CD14-positive monocyte (primary cell): ENCODE data around the gene AGFG2. TPM values are rescaled to one million over a fixed set of nuclear protein-coding genes. Genes with fewer than 3 reads are reported as not detected.

Source experiments
- DNase-seq, 3 donors: peaks; one replicate each; pipeline ENCODE4 v3.0.0-alpha.2; 2011 to 2022
- H2AFZ ChIP-seq: 2 replicates; pipeline ENCODE4 v1.6.0; 2012; ENCODE audit warnings: mild to moderate bottlenecking, low read depth, low read length, inconsistent platforms; ENCODE audit not compliant: insufficient read depth, poor library complexity, severe bottlenecking
- H3K27ac ChIP-seq, 2 donors: 1 replicate in 1 of 2; 2 replicates in 1 of 2; pipeline ENCODE4 v1.5.1; 2012 to 2013; ENCODE audit warnings: low read length in 2 of 2, control low read depth in 1 of 2, inconsistent platforms in 1 of 2, low read depth in 1 of 2, mild to moderate bottlenecking in 1 of 2
- H3K27me3 ChIP-seq, 2 donors: one replicate each; pipeline versions ENCODE4 v1.6.0 to v1.6.1; 2011 to 2013; ENCODE audit warnings: low read length in 2 of 2; ENCODE audit not compliant: control insufficient read depth in 2 of 2, insufficient read depth in 2 of 2
- H3K36me3 ChIP-seq, 2 donors: replicated peaks in 1 of 2; 1 replicate in 1 of 2; 2 replicates in 1 of 2; pipeline versions ENCODE4 v1.5.1 to v1.6.1; 2012 to 2013; ENCODE audit warnings: low read length in 2 of 2, control low read depth in 1 of 2, inconsistent platforms in 1 of 2, mild to moderate bottlenecking in 1 of 2; ENCODE audit not compliant: insufficient read depth in 2 of 2, control insufficient read depth in 1 of 2
- H3K4me1 ChIP-seq, 2 donors: 1 replicate in 1 of 2; 2 replicates in 1 of 2; pipeline versions ENCODE4 v1.5.1 to v1.6.1; 2012 to 2013; ENCODE audit warnings: low read length in 2 of 2, control low read depth in 1 of 2, inconsistent platforms in 1 of 2, mild to moderate bottlenecking in 1 of 2, moderate library complexity in 1 of 2; ENCODE audit not compliant: insufficient read depth in 2 of 2, control insufficient read depth in 1 of 2
- H3K4me2 ChIP-seq: replicated peaks from 2 replicates; pipeline ENCODE3; 2012; ENCODE audit warnings: low read length, moderate library complexity, mild to moderate bottlenecking; ENCODE audit not compliant: poor library complexity, severe bottlenecking; ENCODE audit errors: extremely low read depth
- H3K4me3 ChIP-seq, 3 experiments: fragments of 200-600 bp in 1 of 3; sonication (generic) in 1 of 3; replicated peaks in 1 of 3; 1 replicate in 2 of 3; 2 replicates in 1 of 3; pipeline ENCODE4 v1.5.1; 2011 to 2013; ENCODE audit warnings: low read length in 3 of 3, mild to moderate bottlenecking in 3 of 3, control low read depth in 2 of 3, low read depth in 2 of 3, inconsistent platforms in 1 of 3, moderate library complexity in 1 of 3
- H3K79me2 ChIP-seq: 2 replicates; pipeline ENCODE4 v1.6.0; 2012; ENCODE audit warnings: mild to moderate bottlenecking, control low read depth, inconsistent platforms, low read length, moderate library complexity; ENCODE audit not compliant: insufficient read depth
- H3K9ac ChIP-seq: 2 replicates; pipeline ENCODE4 v1.6.0; 2017; ENCODE audit warnings: low read length, mild to moderate bottlenecking; ENCODE audit not compliant: insufficient read depth, poor library complexity, severe bottlenecking
- H3K9me3 ChIP-seq, 2 donors: replicated peaks in 1 of 2; 1 replicate in 1 of 2; 2 replicates in 1 of 2; pipeline versions ENCODE4 v1.5.1 to v1.6.1; 2012 to 2013; ENCODE audit warnings: low read length in 2 of 2, control low read depth in 1 of 2; ENCODE audit not compliant: control insufficient read depth in 1 of 2, insufficient read depth in 1 of 2
- H4K20me1 ChIP-seq: 2 replicates; pipeline ENCODE4 v1.6.0; 2012; ENCODE audit warnings: mild to moderate bottlenecking, low read length, control low read depth, moderate library complexity; ENCODE audit not compliant: insufficient read depth
- H3K27ac Mint-ChIP-seq, 7 donors: one replicate each; pipeline ENCODE4 v1.8.0; 2020; ENCODE audit warnings: mild to moderate bottlenecking in 7 of 7, mixed read lengths in 7 of 7, moderate library complexity in 6 of 7, inconsistent platforms in 2 of 7
- H3K27me3 Mint-ChIP-seq, 3 donors: one replicate each; pipeline ENCODE4 v1.8.0; 2021 to 2022; ENCODE audit warnings: low read depth in 3 of 3, mild to moderate bottlenecking in 3 of 3, mixed read lengths in 3 of 3, moderate library complexity in 3 of 3, inconsistent platforms in 1 of 3
- H3K36me3 Mint-ChIP-seq, 2 donors: one replicate each; pipeline ENCODE4 v1.8.0; 2020; ENCODE audit warnings: mixed read lengths in 2 of 2, inconsistent platforms in 1 of 2, mild to moderate bottlenecking in 1 of 2
- H3K4me1 Mint-ChIP-seq: one replicate; pipeline ENCODE4 v1.8.0; 2020; ENCODE audit warnings: mild to moderate bottlenecking, mixed read lengths
- H3K4me3 Mint-ChIP-seq, 2 donors: one replicate each; pipeline ENCODE4 v1.8.0; 2020; ENCODE audit warnings: mild to moderate bottlenecking in 2 of 2, mixed read lengths in 2 of 2, moderate library complexity in 1 of 2
- H3K9me3 Mint-ChIP-seq, 7 donors: one replicate each; pipeline ENCODE4 v1.8.0; 2020 to 2022; ENCODE audit warnings: mixed read lengths in 7 of 7, mild to moderate bottlenecking in 6 of 7, moderate library complexity in 6 of 7, inconsistent platforms in 2 of 7
- CTCF ChIP-seq: fragments of 200-600 bp; IDR thresholded peaks from one replicate; pipeline ENCODE4 v1.8.0; 2022; ENCODE audit warnings: antibody characterized with exemption, mild to moderate bottlenecking
- WGBS: methylation state at CpG from one replicate; pipeline ENCODE4 v1.1.5; 2013; ENCODE audit warnings: missing lambda C conversion rate; ENCODE audit not compliant: insufficient coverage; 5-methylcytosine and 5-hydroxymethylcytosine counted together
- intact Hi-C, 2 donors: fragments of 100-400 bp; cut with micrococcal nuclease; formaldehyde crosslinking; loops; one replicate each; pipeline versions ENCODE4 v1.15.0 to v1.15.1; 2023
- polyA plus RNA-seq, 3 donors: library from polyadenylated mRNA; depleted of rRNA in 1 of 3; unstranded in 2 of 3; stranded (reverse) in 1 of 3; fragments of 300-500 nt in 2 of 3; fragments of >200 nt in 1 of 3; fragmentation: Illumina TruSeq in 2 of 3; gene quantifications; 1 replicate in 2 of 3; 2 replicates in 1 of 3; pipeline ENCODE4 v1.2.3, GENCODE V29; 2012 to 2021

Gene AGFG2
- polyA plus RNA-seq, 3 donors: 1.3 to 1.8 (median 1.8) TPM

- intact Hi-C loops: loop anchor here in 1 of 2 donors (10.0 kb wide), 1 partner anchor 664 kb away; the partner anchor contains the start of gene FIS1
- no peak for TF ChIP-seq CTCF
- H3K27me3 ChIP-seq: no peaks in the 10 kb centered on the region
- peaks cover 67 to 70% of the 10 kb centered on the region in 2 donors for H3K36me3 ChIP-seq
- peaks cover 0 to 3% (median 0%) of the 10 kb centered on the region in 7 donors for H3K9me3 Mint-ChIP-seq
- H3K4me1 Mint-ChIP-seq: peaks cover 35% of the 10 kb centered on the region
- H3K4me3 Mint-ChIP-seq: no peak overlapping the region
- no peak overlapping the region for H3K27ac Mint-ChIP-seq
- H3K27ac ChIP-seq: peak overlapping the region in 1 of 2 donors; percentile 34
- no peak for DNase-seq
- peaks cover 1 to 4% (median 1%) of the 10 kb centered on the region in 3 donors for H3K27me3 Mint-ChIP-seq
- no peak overlapping the region for H3K4me2 ChIP-seq
- H2AFZ ChIP-seq: no peak overlapping the region
- 94% methylated on average over 11 of the region's 11 CpGs for WGBS
- peaks cover 94% of the 10 kb centered on the region for H4K20me1 ChIP-seq
- H3K9ac ChIP-seq: no peak overlapping the region
- H3K9me3 ChIP-seq: no peaks in the 10 kb centered on the region
- peaks cover 55% of the 10 kb centered on the region for H3K79me2 ChIP-seq
- H3K4me3 ChIP-seq: no peak overlapping the region
- H3K4me1 ChIP-seq: peaks cover 28 to 41% of the 10 kb centered on the region in 2 donors
- peaks cover 5 to 27% of the 10 kb centered on the region in 2 donors for H3K36me3 Mint-ChIP-seq
These were observed 41.7 kb downstream of the AGFG2 start for GRCh38 chr7:100580466-100581283.

- H3K36me3 Mint-ChIP-seq: peaks cover 5 to 17% of the 10 kb centered on the region in 2 donors
- no peak for TF ChIP-seq CTCF
- H3K4me3 Mint-ChIP-seq: peak overlapping the region; percentile 93 to 99
- Histone ChIP-seq H3K36me3 (peaks cover 53 to 56% of the 10 kb centered on the region in 2 donors), H3K4me1 (peaks cover 32 to 47% of the 10 kb centered on the region in 2 donors), H3K79me2 (peaks cover 58% of the 10 kb centered on the region), H3K27me3 (no peaks in the 10 kb centered on the region), H3K27ac (peak overlapping the region; percentile 84 to 88), H2AFZ (no peak overlapping the region), H3K9ac (peak overlapping the region; percentile 84), H3K4me2 (peak overlapping the region; percentile 93), H4K20me1 (peaks cover 82% of the 10 kb centered on the region), H3K9me3 (no peaks in the 10 kb centered on the region), H3K4me3 (peak overlapping the region in 1 of 3 experiments; percentile 100)
- H3K9me3 Mint-ChIP-seq: peaks cover 0 to 3% (median 0%) of the 10 kb centered on the region in 7 donors
- WGBS: 94% methylated on average over 10 of the region's 20 CpGs
- no peak for DNase-seq
- H3K4me1 Mint-ChIP-seq: peaks cover 38% of the 10 kb centered on the region
- H3K27ac Mint-ChIP-seq: peak overlapping the region in 4 of 7 donors; percentile 84 to 98 (median 94)
- intact Hi-C loops: loop anchor here in 1 of 2 donors (10.0 kb wide), 1 partner anchor 663 kb away; the partner anchor contains the start of gene FIS1
- peaks cover 1 to 2% (median 1%) of the 10 kb centered on the region in 3 donors for H3K27me3 Mint-ChIP-seq
These were observed 43.1 kb downstream of the AGFG2 start for GRCh38 chr7:100582041-100582579.
